Activated CD8-positive, alpha-beta T cell treated with anti-CD3 and anti-CD28 coated beads for 36 hours (primary cell): Measurements from ENCODE around the gene BTN3A1. TPM values are rescaled to one million over a fixed set of nuclear protein-coding genes. Genes with fewer than 3 reads are reported as not detected.

Experiments used
- ATAC-seq: fragments of 200-7000 bp; cut with Tn5 transposase; one replicate; pipeline ENCODE4 v1.10.0; 2021; ENCODE audit warnings: mild to moderate bottlenecking, moderate library complexity
- CTCF ChIA-PET: fragments of 350-600 bp; sonication (Branson Sonifier 250); formaldehyde crosslinking; loops from one replicate; lab custom pipeline; 2021; ENCODE audit warnings: antibody characterized with exemption; lab: Charles Lee
- POLR2A ChIA-PET: fragments of 350-600 bp; sonication (Branson Sonifier 250); formaldehyde crosslinking; loops from one replicate; lab custom pipeline; 2021; ENCODE audit warnings: antibody characterized with exemption; lab: Charles Lee
- DNase-seq: peaks from one replicate; pipeline ENCODE4 v3.0.0-alpha.2; 2020
- H3K27ac Mint-ChIP-seq: one replicate; pipeline ENCODE4 v1.8.0; 2021; ENCODE audit warnings: mild to moderate bottlenecking, mixed read lengths
- H3K27me3 Mint-ChIP-seq: one replicate; pipeline ENCODE4 v1.8.0; 2021; ENCODE audit warnings: mixed read lengths
- H3K36me3 Mint-ChIP-seq: one replicate; pipeline ENCODE4 v1.8.0; 2021; ENCODE audit warnings: low read depth, mixed read lengths
- H3K4me1 Mint-ChIP-seq: one replicate; pipeline ENCODE4 v1.8.0; 2021; ENCODE audit warnings: low read depth, mixed read lengths
- H3K4me3 Mint-ChIP-seq: one replicate; pipeline ENCODE4 v1.8.0; 2021; ENCODE audit warnings: mild to moderate bottlenecking, moderate library complexity, mixed read lengths
- H3K9me3 Mint-ChIP-seq: one replicate; pipeline ENCODE4 v1.8.0; 2021; ENCODE audit warnings: mixed read lengths
- intact Hi-C: fragments of 100-400 bp; cut with micrococcal nuclease; formaldehyde crosslinking; loops from one replicate; pipeline ENCODE4 v1.10.0; 2022
- total RNA-seq, 2 experiments: library from RNA; stranded (reverse); gene quantifications; one replicate each; pipeline ENCODE4 v1.2.3, GENCODE V29; 2021
- TF ChIP-seq, protein P1 (sequence below): fragments of 200-600 bp; IDR thresholded peaks from one replicate; pipeline ENCODE4 v1.8.0; 2022; ENCODE audit warnings: antibody characterized with exemption, mild to moderate bottlenecking

The BTN3A1 gene
- total RNA-seq, 2 experiments from 2014 or later, result 32.7 to 34.0 TPM

GRCh38 chr6:26388441-26388840 is 13.6 kb upstream of the BTN3A1 start:
- H3K27ac Mint-ChIP-seq, result no peak overlapping the region
- peaks cover 17% of the 10 kb centered on the region for H3K4me1 Mint-ChIP-seq
- H3K4me3 Mint-ChIP-seq, result no peak overlapping the region
- TF ChIP-seq, protein P1, sequence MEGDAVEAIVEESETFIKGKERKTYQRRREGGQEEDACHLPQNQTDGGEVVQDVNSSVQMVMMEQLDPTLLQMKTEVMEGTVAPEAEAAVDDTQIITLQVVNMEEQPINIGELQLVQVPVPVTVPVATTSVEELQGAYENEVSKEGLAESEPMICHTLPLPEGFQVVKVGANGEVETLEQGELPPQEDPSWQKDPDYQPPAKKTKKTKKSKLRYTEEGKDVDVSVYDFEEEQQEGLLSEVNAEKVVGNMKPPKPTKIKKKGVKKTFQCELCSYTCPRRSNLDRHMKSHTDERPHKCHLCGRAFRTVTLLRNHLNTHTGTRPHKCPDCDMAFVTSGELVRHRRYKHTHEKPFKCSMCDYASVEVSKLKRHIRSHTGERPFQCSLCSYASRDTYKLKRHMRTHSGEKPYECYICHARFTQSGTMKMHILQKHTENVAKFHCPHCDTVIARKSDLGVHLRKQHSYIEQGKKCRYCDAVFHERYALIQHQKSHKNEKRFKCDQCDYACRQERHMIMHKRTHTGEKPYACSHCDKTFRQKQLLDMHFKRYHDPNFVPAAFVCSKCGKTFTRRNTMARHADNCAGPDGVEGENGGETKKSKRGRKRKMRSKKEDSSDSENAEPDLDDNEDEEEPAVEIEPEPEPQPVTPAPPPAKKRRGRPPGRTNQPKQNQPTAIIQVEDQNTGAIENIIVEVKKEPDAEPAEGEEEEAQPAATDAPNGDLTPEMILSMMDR, result no peak
- DNase-seq, result no peak
- intact Hi-C loops, result no loop called here
- H3K9me3 Mint-ChIP-seq, result no peaks in the 10 kb centered on the region
- ChIA-PET CTCF (no interaction called here), POLR2A (no interaction called here)
- peaks cover 23% of the 10 kb centered on the region for H3K36me3 Mint-ChIP-seq
- no peaks in the 10 kb centered on the region for H3K27me3 Mint-ChIP-seq
- ATAC-seq, result no peak

DNA sequence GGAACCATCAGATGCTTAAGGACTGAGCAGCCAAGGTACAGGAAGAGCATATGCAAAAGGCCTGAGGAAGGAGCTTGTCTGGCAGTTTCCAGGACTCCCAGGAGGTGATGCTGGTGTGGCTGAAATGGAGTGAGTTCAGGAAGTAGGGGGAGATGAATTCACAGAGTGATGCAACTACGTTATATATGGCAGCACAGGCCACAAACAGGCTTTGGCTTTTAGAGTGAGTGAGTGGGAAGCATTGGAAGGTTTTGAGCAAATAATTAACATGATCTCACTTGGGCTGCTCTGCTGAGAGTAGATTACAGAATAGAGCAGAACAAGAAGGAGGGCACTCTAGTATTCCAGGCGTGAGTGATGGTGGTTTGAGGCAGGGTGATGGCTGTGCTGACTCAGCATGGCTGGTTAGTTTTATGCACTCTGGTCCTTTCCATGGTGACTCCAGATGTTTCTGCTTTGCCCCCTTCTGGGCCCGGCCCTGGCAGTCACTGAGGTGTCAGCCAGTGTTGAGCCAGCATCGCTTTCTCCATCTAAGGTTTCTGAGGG is 12.7 kb upstream of the BTN3A1 start:
- DNase-seq, result no peak
- Mint-ChIP-seq H3K36me3 (peaks cover 22% of the 10 kb centered on the region), H3K27ac (no peak overlapping the region), H3K4me3 (no peak overlapping the region), H3K27me3 (no peaks in the 10 kb centered on the region), H3K9me3 (no peaks in the 10 kb centered on the region), H3K4me1 (peaks cover 14% of the 10 kb centered on the region)
- CTCF ChIA-PET, result interaction anchor here (1.3 kb wide), 1 partner anchor 31 kb away, joined by 3 read pairs; no protein-coding TSS in a partner anchor
- TF ChIP-seq, protein P1, result no peak
- POLR2A ChIA-PET, result interaction anchor here (1.5 kb wide), 1 partner anchor 16 kb away, joined by 3 read pairs; no protein-coding TSS in a partner anchor
- intact Hi-C loops, result no loop called here
- ATAC-seq, result peak; percentile 24

GRCh38 chr6:26390531-26390930 is 11.5 kb upstream of the BTN3A1 start:
- intact Hi-C loops, result no loop called here
- POLR2A ChIA-PET, result no interaction called here

GRCh38 chr6:26392932-26393636 is 9.0 kb upstream of the BTN3A1 start:
- intact Hi-C loops, result no loop called here
- Mint-ChIP-seq H3K36me3 (peaks cover 15% of the 10 kb centered on the region), H3K27ac (no peak overlapping the region), H3K27me3 (no peaks in the 10 kb centered on the region), H3K4me3 (no peak overlapping the region), H3K4me1 (peaks cover 5% of the 10 kb centered on the region), H3K9me3 (no peaks in the 10 kb centered on the region)
- ChIA-PET POLR2A (no interaction called here), CTCF (no interaction called here)
- DNase-seq (no peak), ATAC-seq (no peak)
- TF ChIP-seq, protein P1, result no peak

More at GRCh38 chr6:26390531-26390930, 11.5 kb upstream of the BTN3A1 start:
- H3K4me3 Mint-ChIP-seq, result no peak overlapping the region
- H3K27me3 Mint-ChIP-seq, result no peaks in the 10 kb centered on the region
- no peak overlapping the region for H3K27ac Mint-ChIP-seq
- TF ChIP-seq, protein P1, result no peak
- DNase-seq, result no peak
- peaks cover 17% of the 10 kb centered on the region for H3K36me3 Mint-ChIP-seq
- H3K4me1 Mint-ChIP-seq, result peaks cover 7% of the 10 kb centered on the region
- H3K9me3 Mint-ChIP-seq, result no peaks in the 10 kb centered on the region
- ATAC-seq, result no peak
- CTCF ChIA-PET, result interaction anchor here (1.3 kb wide), 1 partner anchor 30 kb away, joined by 3 read pairs; no protein-coding TSS in a partner anchor

DNA sequence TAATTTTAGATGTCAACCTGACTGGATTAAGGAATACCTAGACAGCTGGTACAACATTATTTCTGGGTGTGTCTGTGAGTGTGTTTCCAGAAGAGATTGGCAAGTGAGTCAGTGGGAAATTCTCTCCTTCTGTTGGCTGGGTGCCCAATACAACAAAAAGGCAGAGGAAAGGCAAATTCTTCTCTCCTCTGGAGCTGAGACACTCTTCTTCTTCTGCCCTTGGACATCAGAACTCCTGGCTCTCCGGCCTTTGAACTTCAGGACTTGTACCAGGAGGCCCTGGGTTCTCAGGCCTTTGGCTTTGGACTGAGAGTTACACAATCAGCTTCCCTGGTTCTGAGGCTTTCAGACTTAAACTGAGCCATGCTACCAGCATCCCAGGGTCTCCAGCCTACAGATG is 7.8 kb upstream of the BTN3A1 start:
- ChIA-PET POLR2A (interaction anchor here (1.0 kb wide), 1 partner anchor 11 kb away, joined by 4 read pairs; the partner anchor contains the start of gene BTN2A2), CTCF (no interaction called here)
- Mint-ChIP-seq H3K4me1 (peaks cover 2% of the 10 kb centered on the region), H3K9me3 (no peaks in the 10 kb centered on the region), H3K27me3 (no peaks in the 10 kb centered on the region), H3K4me3 (no peak overlapping the region), H3K27ac (no peak overlapping the region), H3K36me3 (peaks cover 8% of the 10 kb centered on the region)
- TF ChIP-seq, protein P1, result no peak
- no peak for DNase-seq
- intact Hi-C loops, result no loop called here
- no peak for ATAC-seq
